H1 (cell line): ENCODE data around the gene PLAC9. TPM values are rescaled to one million over a fixed set of nuclear protein-coding genes. Genes with fewer than 3 reads are reported as not detected.

Experiments
- CTCF ChIA-PET: fragments of 300-600 bp; sonication (Branson Sonifier 250); formaldehyde crosslinking; loops from one replicate; lab custom pipeline; 2021; ENCODE audit not compliant: partially characterized antibody; lab: Charles Lee
- POLR2A ChIA-PET: fragments of 300-600 bp; sonication (Branson Sonifier 250); formaldehyde crosslinking; loops from one replicate; lab custom pipeline; 2021; ENCODE audit warnings: inconsistent platforms; ENCODE audit not compliant: partially characterized antibody; lab: Charles Lee
- DNase-seq, 2 experiments: peaks; one replicate each; pipeline versions ENCODE4 v3.0.0 to v3.0.0-alpha.2; 2010 to 2022; ENCODE audit warnings: low spot score in 2 of 2, low read depth in 1 of 2, mixed read lengths in 1 of 2
- FAIRE-seq: peaks from 2 replicates; lab custom pipeline; 2011; peaks lifted over from hg19 to GRCh38; lab: Jason Lieb, UNC
- H2AFZ ChIP-seq: 2 replicates; pipeline ENCODE4 v1.8.1; 2012; ENCODE audit warnings: low read length, inconsistent platforms
- H2AK5ac ChIP-seq: 2 replicates; pipeline ENCODE4 v1.6.1; 2013; ENCODE audit warnings: low read depth, low read length
- H2BK120ac ChIP-seq: replicated peaks from 2 replicates; pipeline ENCODE3; 2013; ENCODE audit warnings: low read depth, low read length, inconsistent platforms
- H2BK12ac ChIP-seq: 2 replicates; pipeline ENCODE4 v1.6.1; 2013; ENCODE audit warnings: low read depth, low read length
- H2BK15ac ChIP-seq: 2 replicates; pipeline ENCODE4 v1.6.1; 2013; ENCODE audit warnings: low read length
- H2BK20ac ChIP-seq: 2 replicates; pipeline ENCODE4 v1.6.1; 2013; ENCODE audit warnings: low read length
- H2BK5ac ChIP-seq: 2 replicates; pipeline ENCODE4 v1.6.1; 2013; ENCODE audit warnings: low read depth, low read length
- H3K14ac ChIP-seq: 2 replicates; pipeline ENCODE4 v1.6.1; 2013; ENCODE audit warnings: inconsistent platforms; ENCODE audit not compliant: insufficient read length
- H3K18ac ChIP-seq: 2 replicates; pipeline ENCODE4 v1.6.1; 2013; ENCODE audit warnings: low read length; ENCODE audit errors: extremely low read depth
- H3K23ac ChIP-seq: 2 replicates; pipeline ENCODE4 v1.6.1; 2013; ENCODE audit warnings: inconsistent platforms; ENCODE audit not compliant: insufficient read length
- H3K23me2 ChIP-seq: 2 replicates; pipeline ENCODE4 v1.6.1; 2013; ENCODE audit warnings: low read depth, low read length
- H3K27ac ChIP-seq: 2 replicates; pipeline ENCODE4 v1.6.1; 2011; ENCODE audit warnings: low read depth, low read length, inconsistent platforms
- H3K27me3 ChIP-seq, 4 experiments: replicated peaks in 1 of 4; 1 replicate in 1 of 4; 2 replicates in 3 of 4; pipeline versions ENCODE4 v1.6.1 to v1.8.1; 2011 to 2013; ENCODE audit warnings: low read length in 3 of 4, mild to moderate bottlenecking in 3 of 4, inconsistent platforms in 2 of 4, mixed read lengths in 2 of 4, moderate library complexity in 1 of 4; ENCODE audit not compliant: control insufficient read depth in 3 of 4, insufficient read depth in 3 of 4; ENCODE audit errors: extremely low read depth in 1 of 4
- H3K36me3 ChIP-seq, 4 experiments: 2 replicates each; pipeline versions ENCODE4 v1.6.1 to v1.8.1; 2011 to 2013; ENCODE audit warnings: mild to moderate bottlenecking in 4 of 4, low read length in 3 of 4, moderate library complexity in 2 of 4, control low read depth in 1 of 4, inconsistent platforms in 1 of 4; ENCODE audit not compliant: insufficient read depth in 4 of 4, control insufficient read depth in 2 of 4
- H3K4ac ChIP-seq: replicated peaks from 2 replicates; pipeline ENCODE3; 2013; ENCODE audit warnings: low read length, low read depth, mixed read lengths, inconsistent platforms; ENCODE audit not compliant: insufficient read length
- H3K4me1 ChIP-seq, 4 experiments: replicated peaks in 1 of 4; 1 replicate in 1 of 4; 2 replicates in 3 of 4; pipeline versions ENCODE4 v1.6.1 to v1.8.1; 2011 to 2013; ENCODE audit warnings: low read length in 3 of 4, inconsistent platforms in 2 of 4, mixed read lengths in 1 of 4; ENCODE audit not compliant: insufficient read depth in 4 of 4, control insufficient read depth in 3 of 4
- H3K4me2 ChIP-seq, 2 experiments: 2 replicates each; pipeline versions ENCODE4 v1.6.1 to v1.8.1; 2011 to 2013; ENCODE audit warnings: low read depth in 2 of 2, low read length in 2 of 2, control low read depth in 1 of 2, inconsistent platforms in 1 of 2, mild to moderate bottlenecking in 1 of 2; ENCODE audit not compliant: insufficient read depth in 1 of 2
- H3K4me3 ChIP-seq, 4 experiments: fragments of 200-600, 300-600 bp in 1 of 4; sonication (generic), shearing (Covaris generic), sonication (Bioruptor Twin) in 1 of 4; 2 replicates each; pipeline versions ENCODE4 v1.5.1 to v1.8.1; 2011 to 2016; ENCODE audit warnings: low read length in 4 of 4, low read depth in 3 of 4, control low read depth in 2 of 4, inconsistent platforms in 2 of 4, mild to moderate bottlenecking in 2 of 4, mixed read lengths in 1 of 4, moderate library complexity in 1 of 4; ENCODE audit not compliant: insufficient read depth in 2 of 4; ENCODE audit errors: extremely low read depth in 1 of 4
- H3K56ac ChIP-seq: replicated peaks from 2 replicates; pipeline ENCODE3; 2013; ENCODE audit warnings: low read depth, mild to moderate bottlenecking, mixed read lengths, low read length, inconsistent platforms; ENCODE audit not compliant: insufficient read length
- H3K79me1 ChIP-seq: 2 replicates; pipeline ENCODE4 v1.6.1; 2013; ENCODE audit warnings: low read depth, low read length, control low read depth
- H3K79me2 ChIP-seq, 2 experiments: 2 replicates each; pipeline versions ENCODE4 v1.6.1 to v1.8.1; 2012 to 2013; ENCODE audit warnings: low read length in 2 of 2, mild to moderate bottlenecking in 2 of 2, inconsistent platforms in 1 of 2; ENCODE audit not compliant: insufficient read depth in 2 of 2, control insufficient read depth in 1 of 2
- H3K9ac ChIP-seq, 4 experiments: replicated peaks in 1 of 4; 1 replicate in 1 of 4; 2 replicates in 3 of 4; pipeline versions ENCODE4 v1.6.1 to v1.8.1; 2011 to 2013; ENCODE audit warnings: low read depth in 3 of 4, low read length in 3 of 4, control low read depth in 2 of 4, mild to moderate bottlenecking in 2 of 4, moderate library complexity in 2 of 4, inconsistent platforms in 1 of 4; ENCODE audit errors: extremely low read depth in 1 of 4
- H3K9me3 ChIP-seq, 2 experiments: 2 replicates each; pipeline versions ENCODE4 v1.6.1 to v1.8.1; 2012 to 2013; ENCODE audit warnings: mild to moderate bottlenecking in 2 of 2, moderate library complexity in 2 of 2, control low read depth in 1 of 2, inconsistent platforms in 1 of 2, low read depth in 1 of 2, low read length in 1 of 2, mixed read lengths in 1 of 2; ENCODE audit not compliant: insufficient read depth in 2 of 2
- H4K20me1 ChIP-seq, 2 experiments: replicated peaks in 1 of 2; 2 replicates each; pipeline versions ENCODE3 to v1.8.1; 2011 to 2013; ENCODE audit warnings: inconsistent platforms in 2 of 2, low read length in 2 of 2, mild to moderate bottlenecking in 1 of 2; ENCODE audit not compliant: insufficient read depth in 2 of 2, control insufficient read depth in 1 of 2
- H4K5ac ChIP-seq: 2 replicates; pipeline ENCODE4 v1.6.1; 2013; ENCODE audit warnings: low read length, low read depth, mixed read lengths, inconsistent platforms; ENCODE audit not compliant: insufficient read length
- H4K8ac ChIP-seq: 2 replicates; pipeline ENCODE4 v1.8.0; 2013; ENCODE audit warnings: mild to moderate bottlenecking, moderate library complexity, low read length, inconsistent platforms; ENCODE audit not compliant: insufficient read depth; ENCODE audit errors: extremely low read depth
- H4K91ac ChIP-seq: replicated peaks from 2 replicates; pipeline ENCODE3; 2013; ENCODE audit warnings: low read length, mixed read lengths, inconsistent platforms; ENCODE audit not compliant: insufficient read length
- CBX8 ChIP-seq: fragments of 300-800, 300-1000 bp; sonication (generic); IDR thresholded peaks from 2 replicates; pipeline ENCODE4 v1.7.1; 2016; ENCODE audit warnings: low read depth, low read length, borderline replicate concordance
- CHD1 ChIP-seq: IDR thresholded peaks from 2 replicates; pipeline ENCODE4 v1.6.1; 2012; ENCODE audit warnings: low read depth, low read length, improper control_type of control experiment
- EZH2 ChIP-seq: fragments of 200-600 bp; sonication (generic); IDR thresholded peaks from 2 replicates; pipeline ENCODE4 v1.7.1; 2012; ENCODE audit warnings: low read depth, mild to moderate bottlenecking, moderate library complexity, low read length, inconsistent platforms; ENCODE audit not compliant: severe bottlenecking
- JUN ChIP-seq: IDR thresholded peaks from 2 replicates; pipeline ENCODE4 v1.6.1; 2011; ENCODE audit warnings: low read depth, mild to moderate bottlenecking, improper control_type of control experiment, low read length
- KDM1A ChIP-seq: fragments of 200-600, 300-600 bp; sonication (generic); IDR thresholded peaks from 2 replicates; pipeline ENCODE4 v1.7.1; 2016; ENCODE audit warnings: mild to moderate bottlenecking, low read length, borderline replicate concordance
- KDM4A ChIP-seq: IDR thresholded peaks from one replicate; pipeline ENCODE4 v1.7.1; 2012; ENCODE audit warnings: low read depth, mild to moderate bottlenecking, moderate library complexity, low read length, inconsistent platforms; ENCODE audit not compliant: severe bottlenecking
- NANOG ChIP-seq: IDR thresholded peaks from 2 replicates; pipeline ENCODE4 v1.6.1; 2011; ENCODE audit warnings: low read length, low read depth, mild to moderate bottlenecking, inconsistent platforms; ENCODE audit not compliant: insufficient read depth, poor library complexity, severe bottlenecking
- POU5F1 ChIP-seq: IDR thresholded peaks from 2 replicates; pipeline ENCODE4 v1.6.1; 2011; ENCODE audit warnings: low read depth, mild to moderate bottlenecking, low read length, moderate library complexity
- RAD21 ChIP-seq, 2 experiments: IDR thresholded peaks in 1 of 2; conservative IDR thresholded peaks in 1 of 2; 2 replicates each; pipeline ENCODE4 v1.6.1; 2011; ENCODE audit warnings: low read depth in 2 of 2, low read length in 2 of 2, improper control_type of control experiment in 1 of 2, inconsistent platforms in 1 of 2, mild to moderate bottlenecking in 1 of 2, moderate library complexity in 1 of 2
- SAP30 ChIP-seq: fragments of 300-600 bp; sonication (generic); IDR thresholded peaks from 2 replicates; pipeline ENCODE4 v1.7.1; 2012; ENCODE audit warnings: low read length, moderate library complexity, mild to moderate bottlenecking, inconsistent platforms; ENCODE audit not compliant: insufficient read depth, insufficient replicate concordance
- SIX5 ChIP-seq: IDR thresholded peaks from 2 replicates; pipeline ENCODE4 v1.6.1; 2011; ENCODE audit warnings: mild to moderate bottlenecking, low read depth, low read length
- SP1 ChIP-seq: IDR thresholded peaks from 2 replicates; pipeline ENCODE4 v1.6.1; 2011; ENCODE audit warnings: low read depth, low read length
- TAF7 ChIP-seq: optimal IDR thresholded peaks from 2 replicates; pipeline ENCODE3; 2011; ENCODE audit warnings: low read depth, mild to moderate bottlenecking, inconsistent platforms, low read length, moderate library complexity, borderline replicate concordance
- WGBS, 2 experiments: shearing (Covaris generic) in 1 of 2; methylation state at CpG; one replicate each; pipeline versions ENCODE4 v1.1.6 to v1.1.7; 2013 to 2015; ENCODE audit warnings: low lambda C conversion rate in 2 of 2, mixed read lengths in 2 of 2, inconsistent platforms in 1 of 2, low coverage in 1 of 2, missing lambda C conversion rate in 1 of 2; ENCODE audit not compliant: insufficient replicate concordance in 2 of 2, insufficient coverage in 1 of 2, insufficient read length in 1 of 2; ENCODE audit errors: extremely low coverage in 1 of 2, missing lambda C conversion rate in 1 of 2; 5-methylcytosine and 5-hydroxymethylcytosine counted together
- polyA plus RNA-seq, 7 experiments: library from polyadenylated mRNA; depleted of rRNA in 3 of 7; stranded (reverse) in 5 of 7; unstranded in 2 of 7; fragments of >200 nt in 5 of 7; fragments of 200-250 nt in 2 of 7; gene quantifications; 1 replicate in 5 of 7; 2 replicates in 1 of 7; 4 replicates in 1 of 7; pipeline versions ENCODE4 v1.2.1 to v1.2.3, GENCODE V29; 2011 to 2013; ENCODE audit warnings: missing spikeins in 2 of 7, mixed read lengths in 2 of 7
- total RNA-seq: library from RNA; stranded (reverse); fragmentation: NEBNext Ultra II Directional; extraction: Animal tissue kit (Norgen Biotek cat#: 25700); gene quantifications from 2 replicates; pipeline ENCODE4 v1.2.1, GENCODE V29; 2021

The PLAC9 gene
- total and polyA plus RNA-seq, 2 of the 8 experiments (the other 6 are each of a cell fraction or from before 2014, with no cell fraction given): 8.4 to 16.7 TPM

DNA sequence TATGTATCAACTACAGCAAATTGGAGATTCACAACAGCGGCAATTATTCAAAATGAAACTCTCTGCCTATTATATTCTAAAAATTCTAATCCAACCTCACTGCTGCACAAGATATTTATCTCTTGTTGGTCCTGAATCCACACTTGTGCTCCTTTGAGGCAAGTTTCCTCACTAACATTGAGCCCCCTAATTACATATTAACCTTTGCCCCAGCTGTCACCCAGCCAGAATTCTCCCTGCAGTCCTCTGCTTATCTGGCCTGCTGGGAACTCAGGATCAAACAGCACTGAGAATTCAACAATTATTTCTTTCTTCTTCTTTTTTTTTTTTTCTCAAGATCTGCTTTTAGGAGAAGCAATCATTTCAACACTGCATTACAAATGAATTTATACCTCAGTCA is 21.5 kb upstream of the PLAC9 start:
- Histone ChIP-seq H2BK20ac (no peak overlapping the region), H3K4me2 (no peak overlapping the region), H2BK12ac (no peak overlapping the region), H3K27me3 (no peaks in the 10 kb centered on the region), H3K9me3 (peaks cover 19 to 23% of the 10 kb centered on the region in 2 experiments), H3K9ac (no peak overlapping the region), H3K79me1 (no peaks in the 10 kb centered on the region), H2BK120ac (no peak overlapping the region), H3K23ac (no peak overlapping the region), H3K79me2 (no peaks in the 10 kb centered on the region), H3K36me3 (peaks cover 0 to 14% (median 0%) of the 10 kb centered on the region in 4 experiments; a peak in 1 of 8 replicates), H2AFZ (no peak overlapping the region), H2AK5ac (no peak overlapping the region), H3K56ac (no peak overlapping the region), H3K27ac (no peak overlapping the region), H2BK5ac (no peak overlapping the region), H3K14ac (no peak overlapping the region), H3K18ac (no peak overlapping the region), H4K8ac (no peak overlapping the region), H4K5ac (no peak overlapping the region), H3K4me3 (no peak overlapping the region), H3K4ac (no peak overlapping the region), H3K23me2 (no peaks in the 10 kb centered on the region), H4K20me1 (no peaks in the 10 kb centered on the region), H4K91ac (no peak overlapping the region), H3K4me1 (peaks cover 0 to 5% (median 1%) of the 10 kb centered on the region in 4 experiments; a peak in 3 of 7 replicates), H2BK15ac (no peak overlapping the region)
- DNase-seq: no peak
- no peak for FAIRE-seq
- ChIA-PET POLR2A (no interaction called here), CTCF (interaction anchor here (0.8 to 1.7 kb wide), 2 partner anchors 52 to 84 kb away, joined by 3 to 4 read pairs; no protein-coding TSS in a partner anchor)
- WGBS, 2 experiments: 100% methylated on average over 1 of the region's 1 CpG; no CpG with 5 or more reads in 1 of the 2 experiments
- TF ChIP-seq EZH2: no peak
- TF ChIP-seq CHD1: no peak
- TF ChIP-seq RAD21 (IDR thresholded peaks at IDR 0.05 in 1 of 2, conservative IDR thresholded peaks at IDR 0.05 in 1 of 2; ENCODE audit: low read depth in 2 of 2, low read length in 2 of 2): no peak
- TF ChIP-seq SIX5: no peak
- TF ChIP-seq TAF7: no peak
- no peak for TF ChIP-seq NANOG
- TF ChIP-seq SP1: no peak
- TF ChIP-seq POU5F1: no peak
- no peak for TF ChIP-seq CBX8
- no peak for TF ChIP-seq KDM4A
- no peak for TF ChIP-seq SAP30
- no peak for TF ChIP-seq KDM1A
- no peak for TF ChIP-seq JUN
